Loucy (cell line): ENCODE results near the gene PPID.

Experiments
- H2AFZ ChIP-seq: fragments of 200-600 bp; sonication (generic); 2 replicates; pipeline ENCODE4 v1.6.0; 2016; ENCODE audit warnings: antibody characterized with exemption, mild to moderate bottlenecking, low read length, moderate library complexity
- H3F3A ChIP-seq: fragments of 200-600 bp; 2 replicates; pipeline ENCODE4 v1.6.0; 2016; ENCODE audit warnings: antibody characterized with exemption, low read depth, mild to moderate bottlenecking
- H3K27me3 ChIP-seq: fragments of 200-600 bp; sonication (generic); 2 replicates; pipeline ENCODE4 v1.6.1; 2014; ENCODE audit warnings: low read length, mild to moderate bottlenecking; ENCODE audit not compliant: insufficient read depth, poor library complexity, severe bottlenecking
- H3K36me3 ChIP-seq: fragments of 200-600 bp; sonication (generic); 2 replicates; pipeline ENCODE4 v1.6.1; 2016; ENCODE audit warnings: low read length; ENCODE audit not compliant: insufficient read depth
- H3K4me1 ChIP-seq: fragments of 200-600 bp; sonication (generic); 2 replicates; pipeline ENCODE4 v1.5.1; 2014; ENCODE audit warnings: low read length, mild to moderate bottlenecking; ENCODE audit not compliant: insufficient read depth, poor library complexity, severe bottlenecking
- H3K4me2 ChIP-seq: fragments of 200-600 bp; sonication (generic); 2 replicates; pipeline ENCODE4 v1.6.0; 2014; ENCODE audit warnings: antibody characterized with exemption, low read length, low read depth, mild to moderate bottlenecking; ENCODE audit not compliant: poor library complexity, severe bottlenecking
- H3K4me3 ChIP-seq: fragments of 200-600 bp; sonication (generic); 2 replicates; pipeline ENCODE4 v1.5.1; 2014; ENCODE audit warnings: low read length, mild to moderate bottlenecking, mixed read lengths; ENCODE audit not compliant: poor library complexity, severe bottlenecking
- H3K79me2 ChIP-seq: fragments of 200-600 bp; sonication (generic); 2 replicates; pipeline ENCODE4 v1.6.1; 2014; ENCODE audit warnings: low read length; ENCODE audit not compliant: insufficient read depth
- H3K9ac ChIP-seq: fragments of 200-600 bp; sonication (generic); 2 replicates; pipeline ENCODE4 v1.6.0; 2014; ENCODE audit warnings: mild to moderate bottlenecking, low read depth, low read length, moderate library complexity; ENCODE audit not compliant: poor library complexity, severe bottlenecking
- H3K9me2 ChIP-seq: fragments of 200-600 bp; sonication (generic); replicated peaks from 2 replicates; pipeline ENCODE4 v1.6.1; 2016; ENCODE audit warnings: low read depth, low read length, mixed read lengths
- H3K9me3 ChIP-seq: fragments of 200-600 bp; sonication (generic); 2 replicates; pipeline ENCODE4 v1.6.1; 2014; ENCODE audit warnings: mild to moderate bottlenecking, antibody characterized with exemption, low read length, low read depth; ENCODE audit not compliant: insufficient read depth
- H4K20me1 ChIP-seq: fragments of 200-600 bp; sonication (generic); 2 replicates; pipeline ENCODE4 v1.6.0; 2014; ENCODE audit warnings: antibody characterized with exemption, low read length, mild to moderate bottlenecking; ENCODE audit not compliant: insufficient read depth, poor library complexity, severe bottlenecking
- CTCF ChIP-seq: fragments of 200-600 bp; sonication (generic); conservative IDR thresholded peaks from 2 replicates; pipeline ENCODE4 v1.5.1; 2014; ENCODE audit warnings: mild to moderate bottlenecking, antibody characterized with exemption, low read length
- EZH2phosphoT487 ChIP-seq: fragments of 200-600 bp; IDR thresholded peaks from 2 replicates; pipeline ENCODE4 v1.6.1; 2018; ENCODE audit warnings: antibody characterized with exemption, mild to moderate bottlenecking, moderate library complexity, borderline replicate concordance

Gene PPID

DNA sequence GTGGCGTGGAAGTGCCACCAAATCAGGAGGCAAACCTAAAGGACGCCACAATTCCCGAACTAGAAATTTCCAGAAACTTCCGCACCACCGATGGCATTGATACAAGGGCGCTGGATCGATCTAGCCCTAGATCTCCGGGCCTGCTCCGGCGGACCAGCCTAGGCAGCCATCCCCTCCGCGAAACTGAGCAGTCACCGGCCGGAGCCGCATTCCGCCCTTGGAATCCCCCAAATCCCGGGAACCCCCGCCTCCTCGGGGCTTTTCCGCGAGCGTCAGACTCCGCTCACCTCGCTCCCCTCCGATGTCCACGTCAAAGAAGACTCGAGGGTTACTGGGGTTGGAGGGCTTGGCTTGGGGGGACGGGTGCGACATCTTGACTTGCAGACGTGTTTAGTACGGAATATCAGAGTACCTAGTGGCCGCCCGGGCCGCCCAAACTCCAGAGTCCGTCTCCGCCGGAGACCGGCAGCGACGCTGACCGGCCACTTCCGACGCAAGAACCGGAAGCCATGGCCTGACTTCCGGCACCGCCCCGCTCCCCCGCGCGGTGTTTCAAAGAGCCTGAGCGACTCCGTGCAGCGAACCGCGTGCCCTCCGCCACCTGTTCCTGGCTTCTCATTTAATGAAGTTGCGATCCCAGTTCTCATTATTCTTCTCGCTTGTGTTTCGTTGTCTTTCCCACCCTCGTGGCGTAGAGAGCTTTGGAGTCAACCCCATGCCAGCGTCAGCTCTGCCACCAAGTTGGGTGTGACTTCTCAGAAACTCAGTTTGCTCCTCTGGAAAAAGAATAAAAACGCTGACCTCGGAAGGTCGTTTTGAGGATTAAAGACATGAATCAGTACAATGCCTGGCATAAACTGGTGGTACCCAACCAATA lies at the start of gene PPID:
Gene PPID (minus strand): TSS at position 480 of the 877 bp plus-strand sequence. CDS start 108 bp downstream, at position 372.
- Histone ChIP-seq H3F3A (no peaks in the 10 kb centered on the region), H3K9ac (peak within 1 kb of the TSS; percentile 96), H3K4me2 (peak within 1 kb of the TSS; percentile 73), H3K79me2 (peaks cover 48% of the 10 kb centered on the region), H4K20me1 (peaks cover 18% of the 10 kb centered on the region), H3K36me3 (peaks cover 18% of the 10 kb centered on the region; the same call in 1 of the 2 replicates), H3K4me1 (peaks cover 27% of the 10 kb centered on the region), H2AFZ (peak within 1 kb of the TSS; percentile 88), H3K4me3 (peak within 1 kb of the TSS; percentile 99), H3K9me3 (no peaks in the 10 kb centered on the region), H3K27me3 (no peaks in the 10 kb centered on the region), H3K9me2 (no peaks in the 10 kb centered on the region)
- TF ChIP-seq EZH2phosphoT487, result no peak
- TF ChIP-seq CTCF, result no peak

DNA sequence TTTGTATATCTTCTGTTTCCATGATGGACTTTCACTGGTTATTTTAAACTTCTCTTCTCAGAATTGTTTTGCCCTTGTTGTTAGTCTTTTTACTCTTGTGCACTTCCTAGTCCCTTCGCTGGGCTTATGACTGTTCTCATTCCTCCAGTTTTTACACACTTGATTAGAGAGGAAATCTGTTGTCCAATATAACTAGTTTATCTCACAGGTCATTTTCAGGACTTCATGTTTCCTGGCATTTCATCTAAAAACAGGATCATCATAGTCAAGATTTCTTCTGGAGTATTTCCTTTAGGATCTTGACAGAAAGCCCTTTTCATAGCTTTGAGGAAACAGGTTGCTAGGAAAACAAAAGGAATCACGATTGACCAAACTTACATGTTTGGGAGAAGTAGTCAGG lies 48.6 kb upstream of the PPID start:
- TF ChIP-seq EZH2phosphoT487 (no peak), CTCF (no peak)
- Histone ChIP-seq H2AFZ (no peak overlapping the region), H3F3A (no peaks in the 10 kb centered on the region; the same call in 1 of the 2 replicates), H3K4me2 (peak overlapping the region; percentile 88), H3K27me3 (no peaks in the 10 kb centered on the region), H3K9me3 (no peaks in the 10 kb centered on the region), H3K36me3 (no peaks in the 10 kb centered on the region), H3K4me1 (peaks cover 80% of the 10 kb centered on the region), H3K4me3 (peak overlapping the region; percentile 98), H3K9me2 (no peaks in the 10 kb centered on the region), H3K79me2 (peaks cover 74% of the 10 kb centered on the region), H4K20me1 (peaks cover 19% of the 10 kb centered on the region), H3K9ac (peak overlapping the region; percentile 46)

GRCh38 chr4:158770671-158771070 lies 47.5 kb upstream of the PPID start:
- Histone ChIP-seq H3K9me2 (no peaks in the 10 kb centered on the region), H3K9me3 (no peaks in the 10 kb centered on the region), H3K36me3 (no peaks in the 10 kb centered on the region), H2AFZ (no peak overlapping the region), H3K4me3 (peak overlapping the region; percentile 98), H3K27me3 (no peaks in the 10 kb centered on the region), H3K79me2 (peaks cover 63% of the 10 kb centered on the region), H3K9ac (peak overlapping the region; percentile 80), H3F3A (no peaks in the 10 kb centered on the region; the same call in 1 of the 2 replicates), H3K4me1 (peaks cover 69% of the 10 kb centered on the region), H3K4me2 (peak overlapping the region; percentile 88), H4K20me1 (peaks cover 18% of the 10 kb centered on the region)
- TF ChIP-seq CTCF (no peak), EZH2phosphoT487 (no peak)
